Choroid plexus epithelial cell (primary cell): Measurements from ENCODE around the gene DNLZ.
A peak's percentile ranks its signal among the peaks of the same experiment; 100 is the strongest.

Experiments
- DNase-seq: peaks from one replicate; pipeline ENCODE4 v3.0.0-alpha.2; 2010; ENCODE audit warnings: low read depth
- H3K4me3 ChIP-seq: 2 replicates; pipeline ENCODE4 v1.5.1; 2011; ENCODE audit warnings: low read depth, mild to moderate bottlenecking, control low read depth, low read length, moderate library complexity
- TF ChIP-seq, protein P1 (sequence below): conservative IDR thresholded peaks from 2 replicates; pipeline ENCODE4 v1.5.1; 2011; ENCODE audit warnings: low read depth, mild to moderate bottlenecking, control low read depth, inconsistent platforms, low read length, moderate library complexity

The DNLZ gene

DNA sequence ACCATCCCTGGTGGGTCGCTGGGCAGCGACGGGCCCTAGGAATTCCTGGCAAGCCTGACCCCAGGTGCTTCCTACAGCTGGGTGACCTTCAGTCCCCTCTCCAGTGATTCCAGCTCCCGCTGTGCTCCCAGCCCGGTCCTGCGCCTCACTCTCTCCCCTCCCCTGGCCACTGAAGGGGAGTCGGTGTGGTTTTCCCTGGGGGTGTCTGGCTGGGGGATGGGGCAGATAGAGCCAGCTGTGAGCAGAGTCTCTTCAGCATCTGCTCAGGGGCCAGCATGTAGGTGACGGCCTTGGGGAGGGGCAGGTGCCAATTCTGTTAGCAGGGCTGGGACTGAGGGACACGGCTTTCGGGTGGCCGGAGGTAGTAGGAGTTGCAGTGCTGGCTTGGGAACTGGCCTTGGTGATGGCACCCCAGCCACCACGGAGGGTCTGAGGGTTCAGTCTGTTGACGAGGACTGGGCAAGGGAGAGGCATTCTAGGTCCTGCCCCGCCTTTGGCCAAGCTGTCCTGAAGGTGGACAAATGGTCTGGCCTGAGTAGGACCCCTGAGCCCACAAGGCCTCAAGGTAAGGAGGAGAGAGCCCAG lies 33.0 kb downstream of the DNLZ start:
- TF ChIP-seq, protein P1, sequence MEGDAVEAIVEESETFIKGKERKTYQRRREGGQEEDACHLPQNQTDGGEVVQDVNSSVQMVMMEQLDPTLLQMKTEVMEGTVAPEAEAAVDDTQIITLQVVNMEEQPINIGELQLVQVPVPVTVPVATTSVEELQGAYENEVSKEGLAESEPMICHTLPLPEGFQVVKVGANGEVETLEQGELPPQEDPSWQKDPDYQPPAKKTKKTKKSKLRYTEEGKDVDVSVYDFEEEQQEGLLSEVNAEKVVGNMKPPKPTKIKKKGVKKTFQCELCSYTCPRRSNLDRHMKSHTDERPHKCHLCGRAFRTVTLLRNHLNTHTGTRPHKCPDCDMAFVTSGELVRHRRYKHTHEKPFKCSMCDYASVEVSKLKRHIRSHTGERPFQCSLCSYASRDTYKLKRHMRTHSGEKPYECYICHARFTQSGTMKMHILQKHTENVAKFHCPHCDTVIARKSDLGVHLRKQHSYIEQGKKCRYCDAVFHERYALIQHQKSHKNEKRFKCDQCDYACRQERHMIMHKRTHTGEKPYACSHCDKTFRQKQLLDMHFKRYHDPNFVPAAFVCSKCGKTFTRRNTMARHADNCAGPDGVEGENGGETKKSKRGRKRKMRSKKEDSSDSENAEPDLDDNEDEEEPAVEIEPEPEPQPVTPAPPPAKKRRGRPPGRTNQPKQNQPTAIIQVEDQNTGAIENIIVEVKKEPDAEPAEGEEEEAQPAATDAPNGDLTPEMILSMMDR = no peak
- peak overlapping the region; percentile 35 for H3K4me3 ChIP-seq
- DNase-seq = no peak

DNA sequence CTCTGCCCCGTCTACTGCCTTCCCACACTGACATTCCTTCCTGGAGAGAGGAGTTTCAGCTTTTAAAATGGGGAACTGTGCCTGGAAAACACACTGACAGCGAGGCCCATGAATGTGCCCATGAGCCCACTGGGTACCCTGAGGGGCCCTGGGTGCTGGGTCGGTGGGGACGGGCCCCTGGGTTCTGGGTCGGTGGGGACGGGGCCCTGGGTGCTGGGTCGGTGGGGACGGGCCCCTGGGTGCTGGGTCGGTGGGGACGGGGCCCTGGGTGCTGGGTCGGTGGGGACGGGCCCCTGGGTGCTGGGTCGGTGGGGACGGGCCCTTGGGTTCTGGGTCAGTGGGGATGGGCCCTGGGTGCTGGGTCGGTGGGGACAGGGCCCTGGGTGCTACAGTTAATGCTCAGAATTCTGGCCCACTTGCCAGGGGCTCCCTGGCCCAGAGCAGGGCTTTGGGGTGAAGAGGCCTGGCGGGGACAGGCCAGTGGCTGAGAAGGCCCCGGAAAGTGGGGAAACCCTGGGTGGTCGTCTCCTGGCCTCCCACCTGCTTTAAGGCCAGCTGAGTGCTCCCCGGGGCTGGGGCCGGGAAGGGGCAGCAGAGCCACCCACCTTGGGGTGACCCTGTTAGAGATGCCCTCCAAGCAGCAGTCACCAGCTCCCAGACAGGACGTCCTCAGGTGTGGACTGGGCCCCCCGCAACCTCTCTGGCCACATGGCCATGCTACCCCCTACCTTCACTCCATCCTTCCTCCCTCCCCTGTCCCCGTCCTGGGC lies 33.7 kb downstream of the DNLZ start:
- DNase-seq = no peak
- H3K4me3 ChIP-seq = peak overlapping the region; percentile 79
- TF ChIP-seq, protein P1 = no peak

DNA sequence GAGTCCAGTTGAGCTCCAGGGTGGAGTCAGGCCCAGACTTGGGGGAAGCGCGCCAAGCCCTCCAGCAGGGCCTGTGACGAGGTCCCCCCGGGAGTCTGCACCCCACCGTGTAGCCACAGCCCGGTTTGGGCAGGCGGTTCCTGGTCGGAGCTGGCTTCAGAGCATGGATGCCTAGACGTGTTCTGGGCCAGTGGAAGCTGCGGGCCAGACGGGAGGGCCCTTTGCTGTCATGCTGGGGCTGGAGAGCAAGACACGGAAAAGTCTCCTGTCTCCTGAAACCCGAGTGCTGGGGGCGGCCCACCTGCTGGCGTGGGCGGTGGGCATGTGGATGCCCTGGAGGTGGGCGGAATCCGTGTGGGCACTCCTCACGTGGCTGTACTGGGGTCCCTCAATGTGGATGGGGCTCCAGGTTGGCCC lies 34.3 kb downstream of the DNLZ start:
- DNase-seq = peak; percentile 38
- TF ChIP-seq, protein P1 = no peak
- H3K4me3 ChIP-seq = peak overlapping the region; percentile 79

DNA sequence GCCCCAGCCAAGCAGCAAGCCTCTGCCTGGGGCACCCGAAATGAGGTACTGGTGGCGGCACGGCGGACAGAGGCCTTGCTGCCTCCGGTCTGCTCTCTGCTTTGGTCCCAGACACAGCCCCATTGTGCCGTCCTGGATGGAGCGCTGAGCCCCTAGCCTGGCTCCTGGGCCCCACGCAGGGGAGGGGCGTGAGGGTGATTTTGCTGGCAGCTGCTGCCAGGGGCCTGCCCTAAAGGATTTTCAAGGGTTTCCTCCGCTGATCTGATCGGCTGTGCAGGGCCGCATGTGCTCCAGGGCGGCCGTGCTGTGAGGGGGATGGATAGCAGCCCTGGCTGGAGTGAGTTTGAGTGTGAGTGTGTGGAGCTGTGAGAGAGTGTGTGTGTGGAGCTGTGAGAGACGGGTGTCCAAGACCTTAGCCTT lies 34.9 kb downstream of the DNLZ start:
- H3K4me3 ChIP-seq = peak overlapping the region; percentile 79
- peak; percentile 72 for DNase-seq
- TF ChIP-seq, protein P1 = no peak

DNA sequence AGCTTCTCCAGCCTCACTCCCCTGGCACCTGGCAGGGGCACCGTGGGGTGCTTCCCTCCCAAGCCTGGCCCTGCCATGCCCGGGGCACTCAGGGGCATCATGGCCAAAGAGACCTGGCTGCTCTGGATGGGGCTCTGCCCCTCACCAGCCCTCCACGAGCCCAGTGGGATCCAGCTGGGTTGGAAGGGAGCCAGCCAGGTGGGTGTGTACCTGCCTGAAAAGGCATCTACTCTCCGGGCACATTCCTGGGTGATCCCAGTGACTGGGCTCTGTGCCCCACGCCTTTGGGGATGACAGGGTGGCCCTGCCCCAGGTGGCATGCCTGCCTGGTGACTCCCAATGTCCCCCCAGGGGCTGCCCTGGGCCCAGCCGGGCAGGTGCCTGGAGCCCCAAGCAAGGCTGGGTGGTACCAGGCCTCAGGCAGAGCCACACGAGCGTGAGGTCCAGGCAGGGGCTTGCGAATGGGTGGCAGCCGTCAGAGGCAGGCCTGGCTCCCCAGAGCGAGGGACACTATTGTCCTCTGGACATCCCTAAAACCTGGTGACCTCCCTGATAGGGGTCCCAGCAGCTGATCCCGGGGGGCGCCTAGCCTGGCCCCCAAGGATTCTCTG lies 35.4 kb downstream of the DNLZ start:
- DNase-seq = no peak
- peak overlapping the region; percentile 79 for H3K4me3 ChIP-seq
- TF ChIP-seq, protein P1 = no peak

DNA sequence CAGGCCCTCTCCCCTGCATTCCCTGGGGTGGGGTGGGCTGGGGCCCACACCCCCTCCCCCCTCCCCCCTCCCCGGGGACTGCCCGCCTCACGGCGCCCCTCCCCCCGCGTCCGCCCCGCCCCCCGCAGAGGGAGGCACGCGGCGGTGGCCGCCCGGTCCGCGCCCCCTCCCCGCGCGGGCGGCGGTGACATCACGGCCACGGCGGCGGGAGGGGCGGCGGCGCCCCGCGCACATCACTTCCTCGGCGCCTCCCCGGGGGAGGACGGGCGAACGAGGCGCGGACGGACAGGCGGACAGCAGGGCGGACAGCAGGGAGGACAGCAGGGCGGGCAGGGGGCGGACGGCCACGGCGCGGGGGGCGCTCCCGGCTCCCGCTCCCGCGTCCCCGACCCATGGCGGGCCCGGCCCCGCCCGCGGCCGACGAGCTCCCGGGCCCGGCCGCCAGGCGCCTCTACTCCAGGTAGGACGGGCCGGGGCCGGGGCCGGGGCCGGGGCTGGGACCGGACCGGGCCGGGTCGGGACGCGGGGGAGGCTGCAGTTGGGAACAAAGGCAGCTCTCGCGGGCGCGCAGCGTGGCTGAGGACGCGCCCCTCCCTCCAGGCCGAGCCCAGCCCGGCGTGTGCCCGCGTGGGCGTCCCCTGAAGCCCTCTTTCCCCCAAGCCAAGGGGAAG lies 36.1 kb downstream of the DNLZ start, which contains the start of gene GPSM1:
GPSM1 (plus strand) TSS at position 236 of the 671 bp plus-strand sequence; CDS start at position 393, 157 bp downstream.
- peak within 1 kb of the TSS; percentile 79 for H3K4me3 ChIP-seq
- peak; percentile 69 for DNase-seq
- TF ChIP-seq, protein P1 = no peak
